ENCODE data around the gene AP1S1. TPM values are rescaled to one million over a fixed set of nuclear protein-coding genes. Genes with fewer than 3 reads are reported as not detected.

AP1S1 gene
- total RNA-seq, 6 experiments from 2014 or later = 24.0 to 56.5 (median 26.4) TPM

GRCh38 chr7:101186844-101187428 lies 32.7 kb downstream of the AP1S1 start:
- no peak for TF ChIP-seq POLR2A (IDR thresholded peaks at IDR 0.05)
- no peak for TF ChIP-seq CTCF (IDR thresholded peaks at IDR 0.05)
- Histone ChIP-seq H3K4me1 (peaks cover 0 to under 1% (median 0%) of the 10 kb centered on the region in 4 donors), H3K9me3 (no peaks in the 10 kb centered on the region), H3K4me3 (no peak overlapping the region), H3K27me3 (no peaks in the 10 kb centered on the region), H3K36me3 (no peaks in the 10 kb centered on the region), H3K27ac (no peak overlapping the region)
- WGBS (ENCODE audit: insufficient coverage, low coverage, low lambda C conversion rate, missing lambda C conversion rate) = 61% methylated on average over 4 of the region's 4 CpGs
- intact Hi-C loops (cut with DNase I) = no loop called here
- no peak for DNase-seq
- ATAC-seq = no peak

- no peaks in the 10 kb centered on the region for H3K36me3 ChIP-seq
- peaks cover 0 to 12% (median 0%) of the 10 kb centered on the region in 4 donors for H3K4me1 ChIP-seq
- no peak overlapping the region for H3K4me3 ChIP-seq
- no peaks in the 10 kb centered on the region for H3K9me3 ChIP-seq
- H3K27ac ChIP-seq = no peak overlapping the region
- H3K27me3 ChIP-seq = no peaks in the 10 kb centered on the region
- 85% methylated on average over 7 of the region's 8 CpGs for WGBS (ENCODE audit: insufficient coverage, low coverage, low lambda C conversion rate, missing lambda C conversion rate)
- no peak for DNase-seq
- TF ChIP-seq CTCF (IDR thresholded peaks at IDR 0.05) (no peak), POLR2A (IDR thresholded peaks at IDR 0.05) (no peak)
- no peak for ATAC-seq
- intact Hi-C loops (cut with DNase I) = no loop called here
These were observed 34.8 kb downstream of the AP1S1 start for GRCh38 chr7:101189109-101189508.

- Histone ChIP-seq H3K27me3 (no peaks in the 10 kb centered on the region), H3K27ac (no peak overlapping the region), H3K4me1 (peaks cover 0 to 12% (median 0%) of the 10 kb centered on the region in 4 donors), H3K36me3 (no peaks in the 10 kb centered on the region), H3K4me3 (no peak overlapping the region), H3K9me3 (no peaks in the 10 kb centered on the region)
- no peak for TF ChIP-seq CTCF (IDR thresholded peaks at IDR 0.05)
- TF ChIP-seq POLR2A (IDR thresholded peaks at IDR 0.05) = no peak
- WGBS (ENCODE audit: insufficient coverage, low coverage, low lambda C conversion rate, missing lambda C conversion rate) = no CpG with 5 or more reads among the region's 17 CpGs
- no peak for ATAC-seq
- no peak for DNase-seq
- intact Hi-C loops (cut with DNase I) = loop anchor here (10.0 kb wide), 1 partner anchor 51 kb away; no protein-coding TSS in a partner anchor
These were observed 41.6 kb downstream of the AP1S1 start for GRCh38 chr7:101195884-101196283.

GRCh38 chr7:101197991-101198390 lies 43.7 kb downstream of the AP1S1 start:
- H3K36me3 ChIP-seq = no peaks in the 10 kb centered on the region
- ATAC-seq = no peak
- no peak overlapping the region for H3K27ac ChIP-seq
- H3K9me3 ChIP-seq = no peaks in the 10 kb centered on the region
- no peak for TF ChIP-seq CTCF (IDR thresholded peaks at IDR 0.05)
- no peak for TF ChIP-seq POLR2A (IDR thresholded peaks at IDR 0.05)
- no peak overlapping the region for H3K4me3 ChIP-seq
- 80% methylated on average over 4 of the region's 21 CpGs for WGBS (ENCODE audit: insufficient coverage, low coverage, low lambda C conversion rate, missing lambda C conversion rate)
- peaks cover 0 to 12% (median 0%) of the 10 kb centered on the region in 4 donors for H3K4me1 ChIP-seq
- DNase-seq = no peak
- H3K27me3 ChIP-seq = no peaks in the 10 kb centered on the region
- intact Hi-C loops (cut with DNase I) = loop anchor here (10.0 kb wide), 1 partner anchor 53 kb away; no protein-coding TSS in a partner anchor

Data from right lobe of liver (tissue), 6 donors.